Measurements from ENCODE around the gene IFNGR1. TPM values are rescaled to one million over a fixed set of nuclear protein-coding genes. Genes with fewer than 3 reads are reported as not detected.

Gene IFNGR1
- total and polyA plus RNA-seq, 2 of the 13 experiments (the other 11 are each of a cell fraction or from before 2014, with no cell fraction given), result 82.8 to 87.8 TPM

DNA sequence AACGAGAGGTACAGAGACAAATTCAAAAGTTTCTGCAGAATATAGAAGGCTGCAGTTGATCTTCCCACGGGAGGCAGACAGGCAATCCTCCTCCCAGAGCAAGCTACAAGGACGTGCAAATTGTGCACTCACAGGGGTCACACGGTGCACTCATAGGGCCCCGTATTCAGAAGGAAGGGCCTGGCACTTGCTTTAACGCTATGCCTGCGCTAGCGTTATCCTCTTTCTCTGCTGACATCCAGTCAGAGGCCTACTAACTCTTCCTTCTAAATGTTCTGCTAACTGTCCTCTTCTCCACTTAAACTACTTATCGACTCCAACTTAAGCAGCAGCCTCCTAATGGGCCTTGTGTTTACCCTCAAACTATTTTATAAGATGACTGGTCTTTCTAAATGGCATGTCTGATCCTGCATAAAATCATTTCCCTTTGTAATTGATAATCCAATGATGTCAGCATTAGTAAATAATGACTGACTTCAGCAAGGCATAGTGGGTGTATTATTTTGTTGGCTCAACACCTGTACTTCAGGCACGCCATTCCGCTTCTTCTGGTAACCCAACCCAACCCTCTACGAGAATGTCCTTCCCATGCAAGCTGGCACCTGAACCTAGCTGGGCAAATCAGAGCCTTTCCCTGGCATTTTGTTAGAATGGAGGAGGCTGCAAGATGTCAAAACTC is 2.2 kb downstream of the IFNGR1 start (continued):
- TF ChIP-seq AKNA (CRISPR knock-in tag; IDR thresholded peaks at IDR 0.05; ENCODE audit: borderline replicate concordance) (peak; percentile 65; the same call in 1 of the 2 replicates), RXRA (CRISPR knock-in tag; IDR thresholded peaks at IDR 0.05) (peak; percentile 17; the same call in 1 of the 2 replicates), BRD4 (CRISPR knock-in tag; IDR thresholded peaks at IDR 0.05) (no peak), POGK (CRISPR knock-in tag; conservative IDR thresholded peaks at IDR 0.05) (0 out of 2 replicates have a peak, but pooled peaks have one; percentile 14), ZNF749 (CRISPR knock-in tag; IDR thresholded peaks at IDR 0.05; ENCODE audit: borderline replicate concordance) (0 out of 2 replicates have a peak, but pooled peaks have one; percentile 26), SIN3A (IDR thresholded peaks at IDR 0.05; ENCODE audit: borderline replicate concordance, low read depth, low read length) (peak; percentile 17; the same call in 1 of the 2 replicates), IKZF4 (CRISPR knock-in tag; IDR thresholded peaks at IDR 0.05; ENCODE audit: borderline replicate concordance, low read depth, not compliant biosample characterization) (no peak), SSRP1 (CRISPR knock-in tag; IDR thresholded peaks at IDR 0.05) (0 out of 2 replicates have a peak, but pooled peaks have one; percentile 30)

Data from HepG2 (cell line).